Middle frontal gyrus (tissue), 1 donor: ENCODE measurements around the gene CRYGD.
"Not testable (repeated sequence)": the region's sequence is repeated elsewhere in the genome, so short reads cannot be mapped to it uniquely, and the experiment has no call there.

Source experiments
- DNase-seq: peaks from one replicate; pipeline ENCODE4 v3.0.0-alpha.2; 2015; ENCODE audit warnings: low spot score; ENCODE audit errors: extremely low spot score

The CRYGD gene

DNA sequence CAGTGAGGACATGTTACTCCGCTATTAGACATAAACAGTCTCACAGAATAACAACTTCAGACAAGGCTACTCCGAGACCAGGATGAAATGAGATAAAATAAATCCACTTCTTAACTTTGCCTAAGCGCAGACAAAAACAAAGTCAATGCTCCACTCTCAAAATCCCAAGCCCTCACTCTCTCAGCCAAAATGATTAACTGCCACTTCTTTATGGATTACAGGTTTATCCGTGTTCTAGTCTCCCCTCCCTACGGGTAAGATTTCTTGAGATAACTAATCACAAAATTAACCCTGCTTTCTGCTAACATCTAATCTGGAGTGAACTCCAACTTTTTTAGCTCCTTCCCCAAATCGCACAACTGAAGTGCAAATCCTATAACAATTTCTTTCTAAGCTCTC lies 6.4 kb upstream of the CRYGD start:
- no peak for DNase-seq

DNA sequence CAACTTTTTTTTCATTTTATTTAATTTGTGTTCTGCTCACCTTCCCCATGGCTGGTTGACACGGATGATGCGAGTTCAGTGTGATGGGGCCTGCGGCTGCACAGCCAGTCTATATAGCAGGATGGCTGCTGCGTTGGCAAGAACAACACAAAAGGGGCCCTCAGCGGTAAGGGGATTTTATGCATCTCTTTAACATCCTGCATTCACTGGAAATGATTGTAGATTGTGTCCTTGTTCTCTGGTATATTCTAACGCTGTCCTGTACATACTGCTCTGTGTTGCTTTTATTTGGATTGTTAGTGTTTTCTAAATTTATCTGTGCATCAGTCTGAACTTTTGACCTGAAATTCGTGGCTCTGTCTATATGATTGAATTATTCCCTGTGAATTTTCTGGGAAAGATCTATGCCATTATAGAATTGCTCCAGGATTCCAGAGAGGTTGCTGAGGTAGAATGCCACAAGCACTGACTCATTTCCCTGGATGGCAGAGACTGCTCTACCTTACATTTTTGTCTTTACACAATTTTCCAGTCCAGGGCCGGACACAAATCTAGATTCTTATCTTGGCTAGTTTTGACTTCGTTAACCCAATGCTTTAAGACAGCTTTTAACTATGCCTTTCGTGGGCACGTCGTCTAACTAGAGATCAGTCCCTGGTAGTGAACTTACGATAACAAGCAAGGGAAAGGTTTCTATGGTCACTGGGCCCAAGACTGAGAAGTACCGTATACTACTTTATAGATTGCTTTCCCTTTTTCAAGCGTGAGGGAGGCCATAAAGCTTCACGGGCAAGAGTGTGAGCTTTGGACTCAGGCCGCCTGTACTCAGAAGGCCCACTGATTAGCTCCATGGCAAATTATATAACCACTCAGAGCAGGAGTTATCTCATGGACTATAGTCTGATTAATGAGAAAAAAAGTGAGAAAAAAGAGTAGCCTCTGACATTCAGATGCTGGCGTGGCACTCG lies 5.7 kb upstream of the CRYGD start, which contains the start of gene CRYGC:
TSS of gene CRYGC (minus strand) at position 85 of the 968 bp plus-strand sequence. CDS start at position 49, 36 bp downstream.
- no peak for DNase-seq

DNA sequence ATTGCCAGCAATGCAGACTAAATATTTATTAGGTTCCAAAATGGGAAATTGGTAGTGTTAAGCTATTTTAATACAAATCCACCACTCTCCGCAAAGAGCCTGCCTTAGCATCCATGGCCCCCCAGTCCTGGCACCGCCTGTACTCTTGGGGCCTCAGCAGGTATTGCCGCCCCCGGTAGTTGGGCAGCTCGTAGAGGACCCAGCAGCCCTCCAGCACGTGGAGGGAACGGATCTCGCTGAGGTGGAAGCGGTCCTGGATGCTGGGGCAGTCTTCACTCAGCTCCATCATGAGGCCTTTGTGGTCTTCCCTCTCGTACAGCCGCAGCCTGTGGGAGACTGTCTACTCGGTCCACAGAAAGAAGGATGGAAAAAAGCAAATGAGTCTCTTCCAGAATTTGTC lies 3.8 kb upstream of the CRYGD start:
- DNase-seq: no peak

DNA sequence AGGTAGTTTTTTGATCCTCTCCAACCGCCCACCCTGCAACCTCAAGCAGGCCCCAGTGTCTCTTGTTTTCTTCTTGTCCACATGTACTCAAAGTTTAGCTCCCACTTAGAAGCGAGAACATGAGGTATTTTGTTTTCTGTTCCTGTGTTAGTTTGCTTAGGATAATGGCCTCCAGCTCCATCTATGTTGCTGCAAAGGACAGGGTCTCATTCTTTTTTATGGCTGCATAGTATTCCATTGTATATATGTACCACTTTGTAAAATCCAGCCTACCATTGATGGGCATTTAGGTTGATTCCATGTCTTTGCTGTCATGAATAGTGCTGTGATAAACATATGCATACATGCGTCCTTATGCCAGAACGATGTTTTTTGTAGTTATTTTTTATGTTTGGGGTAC lies 2.8 kb upstream of the CRYGD start:
- no peak for DNase-seq

DNA sequence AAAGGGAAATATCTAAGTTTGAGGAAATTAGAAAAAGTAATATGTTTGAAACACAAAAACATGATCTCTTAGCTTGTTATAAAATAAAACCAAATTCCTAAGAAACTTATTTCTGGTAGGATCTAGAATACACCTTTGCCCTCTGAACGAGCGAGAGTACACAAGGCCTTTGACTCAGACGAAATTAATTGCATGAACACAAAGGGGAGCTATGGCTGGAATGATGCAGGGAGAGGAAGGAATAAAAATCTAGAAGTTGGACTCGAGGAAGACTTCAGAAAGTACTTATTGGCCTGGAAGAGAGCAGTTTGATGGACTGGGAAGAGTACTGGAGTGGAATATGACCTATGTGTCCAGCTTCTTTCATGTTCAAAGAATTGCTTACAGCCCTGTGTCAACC lies 927 bp upstream of the CRYGD start:
- DNase-seq: no peak

DNA sequence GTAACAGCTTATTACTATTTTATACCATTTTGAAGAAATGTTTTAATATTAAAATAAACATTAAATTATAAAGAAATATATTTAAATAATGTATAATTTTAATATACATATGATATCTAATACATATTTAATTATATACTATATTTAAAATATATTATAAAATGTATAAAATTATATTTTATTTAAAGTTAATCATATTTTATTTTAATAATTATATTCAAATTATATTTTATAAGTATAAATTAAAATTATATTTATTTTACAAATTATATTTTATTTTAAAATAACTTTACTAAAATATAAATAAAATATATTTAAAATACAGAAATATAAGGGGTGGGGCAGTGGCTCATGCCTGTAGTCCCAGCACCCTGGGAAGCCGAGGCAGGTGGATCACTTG lies 2.1 kb downstream of the CRYGD start:
- DNase-seq: no peak

DNA sequence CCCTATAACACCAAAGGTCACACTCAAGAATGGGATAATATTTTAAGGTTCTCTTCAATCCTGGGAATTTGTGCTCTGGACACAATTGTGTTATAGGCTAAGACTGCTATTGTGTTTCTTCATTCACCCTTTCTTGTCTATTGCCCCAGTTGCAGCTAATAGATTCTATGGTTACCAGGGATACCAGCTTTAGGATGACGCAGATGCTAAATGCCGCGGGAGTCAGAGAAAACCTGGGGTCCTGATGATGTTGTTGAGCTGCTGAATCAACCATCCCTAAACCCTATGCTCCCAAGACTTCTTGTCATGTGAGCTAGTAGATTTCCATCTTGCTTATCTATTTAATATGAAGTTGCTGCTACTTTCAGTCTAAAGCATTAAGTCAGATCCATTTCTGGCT lies 5.4 kb downstream of the CRYGD start:
- no peak for DNase-seq

DNA sequence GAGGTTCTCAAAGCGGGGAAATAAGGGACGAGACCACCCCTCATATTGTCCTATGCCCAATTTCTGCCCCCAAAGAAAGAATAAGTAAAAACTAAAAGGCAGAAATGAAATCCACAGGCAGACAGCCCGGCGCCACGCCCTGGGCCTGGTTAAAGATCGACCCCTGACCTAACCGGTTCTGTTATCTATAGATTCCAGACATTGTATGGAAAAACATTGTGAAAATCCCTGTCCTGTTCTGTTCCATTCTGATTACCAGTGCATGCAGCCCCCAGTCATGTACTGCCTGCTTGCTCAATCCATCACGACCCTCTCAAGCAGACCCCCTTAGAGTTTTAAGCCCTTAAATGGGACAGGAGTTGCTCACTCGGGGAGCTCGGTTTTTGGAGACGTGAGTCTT lies 6.9 kb downstream of the CRYGD start:
- not testable (repeated sequence) for DNase-seq

DNA sequence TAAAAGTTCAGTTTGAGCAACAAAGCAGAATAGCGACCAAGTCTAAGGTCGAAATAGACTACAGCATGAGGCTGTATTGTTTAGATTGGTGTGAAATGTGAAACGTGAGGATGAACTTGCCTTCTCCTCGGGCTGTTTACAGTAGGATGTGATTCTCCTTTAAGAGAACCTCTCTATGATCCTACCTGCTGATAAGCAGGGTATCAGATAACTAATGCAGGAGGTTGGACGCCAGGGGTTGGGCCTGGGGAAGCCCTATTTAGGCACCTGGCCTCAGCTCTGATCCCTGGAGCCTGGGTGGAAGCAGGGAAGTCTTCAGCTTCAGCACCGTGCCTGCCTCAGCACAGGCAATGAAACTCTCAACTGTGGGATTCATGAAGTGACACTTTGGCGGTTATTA lies 11.4 kb downstream of the CRYGD start:
- DNase-seq: no peak

DNA sequence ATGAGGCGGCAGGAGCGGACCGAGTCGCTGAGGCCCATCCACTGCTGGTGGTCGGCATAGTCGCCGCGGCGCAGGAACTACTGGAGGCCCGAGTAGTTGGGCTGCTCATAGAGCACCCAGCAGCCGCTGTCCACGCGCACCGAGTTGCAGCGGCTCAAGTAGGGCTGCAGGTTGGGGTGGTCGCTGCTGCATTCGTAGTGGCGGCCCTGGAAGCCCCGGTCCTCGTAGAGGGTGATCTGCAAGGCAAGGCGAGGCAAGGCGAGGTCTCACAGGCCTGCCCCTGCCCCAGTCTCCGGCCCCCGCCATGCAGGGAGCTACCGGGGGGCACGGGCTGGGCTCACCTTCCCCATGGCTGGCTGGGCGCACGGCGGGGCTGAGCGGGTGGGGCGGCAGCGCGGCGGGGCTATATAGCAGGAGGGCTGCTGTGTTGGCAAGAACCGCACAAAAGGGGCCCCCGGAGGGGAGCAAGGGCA lies 12.0 kb downstream of the CRYGD start:
- not testable (repeated sequence) for DNase-seq

DNA sequence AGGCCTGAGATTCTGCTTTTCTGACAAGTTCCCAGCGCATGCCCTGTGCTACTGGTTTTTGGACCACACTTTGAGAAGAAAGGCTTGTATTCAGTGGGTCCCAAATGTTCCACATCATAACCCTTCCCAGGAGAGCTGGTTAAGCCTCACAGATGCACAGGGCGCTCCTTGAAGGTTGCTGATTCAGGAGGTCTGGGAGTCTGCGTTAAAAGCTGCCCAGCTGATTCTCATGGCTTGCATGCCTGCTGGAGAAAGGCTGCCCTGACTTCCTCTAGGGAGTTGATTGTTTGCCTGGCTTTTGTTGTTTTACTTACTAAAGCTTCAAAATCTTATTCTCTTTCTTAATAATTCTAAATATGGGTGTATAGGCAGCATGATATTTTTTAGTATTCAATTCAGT lies 20.7 kb downstream of the CRYGD start:
- no peak for DNase-seq

DNA sequence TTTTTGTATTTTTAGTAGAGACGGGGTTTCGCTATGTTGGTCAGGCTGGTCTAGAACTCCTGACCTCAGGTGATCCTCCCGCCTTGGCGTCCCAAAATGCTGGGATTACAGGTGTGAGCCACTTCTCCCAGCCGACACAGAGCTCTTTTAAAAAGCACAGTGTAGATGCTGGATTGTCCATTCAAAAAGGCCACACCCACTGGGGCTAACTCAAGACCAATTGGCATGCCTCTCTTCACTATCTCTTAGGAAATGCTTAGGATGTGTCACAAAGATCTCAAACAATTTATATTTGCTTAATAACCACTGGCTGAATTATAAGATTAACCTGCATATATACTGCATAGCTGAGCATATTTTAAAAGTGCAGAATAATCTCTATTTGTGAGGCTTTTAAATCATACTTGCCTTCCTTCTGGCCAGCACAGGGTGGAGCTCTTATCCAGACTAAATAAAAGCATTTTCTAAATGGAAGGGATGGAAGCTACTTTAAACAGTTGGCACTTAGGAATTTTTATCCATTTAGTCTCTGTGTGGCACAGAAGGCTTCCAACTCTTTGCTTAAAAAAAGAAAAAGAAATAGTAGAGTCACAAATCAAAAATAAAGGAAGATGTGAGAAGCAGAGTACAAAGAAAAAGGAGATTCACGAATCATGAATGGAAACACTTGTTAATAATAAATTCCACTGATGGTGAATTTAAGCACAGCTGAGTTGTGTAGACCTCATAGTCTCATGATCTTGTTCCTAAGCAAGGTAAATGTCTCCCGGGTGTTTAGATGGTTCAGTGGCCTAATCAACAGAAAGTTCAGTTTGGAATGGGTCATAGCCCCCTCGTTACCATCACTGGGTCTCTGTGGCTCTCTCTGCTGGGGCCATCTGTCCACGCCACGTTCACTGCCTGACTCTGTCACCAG lies 22.4 kb downstream of the CRYGD start:
- no peak for DNase-seq

DNA sequence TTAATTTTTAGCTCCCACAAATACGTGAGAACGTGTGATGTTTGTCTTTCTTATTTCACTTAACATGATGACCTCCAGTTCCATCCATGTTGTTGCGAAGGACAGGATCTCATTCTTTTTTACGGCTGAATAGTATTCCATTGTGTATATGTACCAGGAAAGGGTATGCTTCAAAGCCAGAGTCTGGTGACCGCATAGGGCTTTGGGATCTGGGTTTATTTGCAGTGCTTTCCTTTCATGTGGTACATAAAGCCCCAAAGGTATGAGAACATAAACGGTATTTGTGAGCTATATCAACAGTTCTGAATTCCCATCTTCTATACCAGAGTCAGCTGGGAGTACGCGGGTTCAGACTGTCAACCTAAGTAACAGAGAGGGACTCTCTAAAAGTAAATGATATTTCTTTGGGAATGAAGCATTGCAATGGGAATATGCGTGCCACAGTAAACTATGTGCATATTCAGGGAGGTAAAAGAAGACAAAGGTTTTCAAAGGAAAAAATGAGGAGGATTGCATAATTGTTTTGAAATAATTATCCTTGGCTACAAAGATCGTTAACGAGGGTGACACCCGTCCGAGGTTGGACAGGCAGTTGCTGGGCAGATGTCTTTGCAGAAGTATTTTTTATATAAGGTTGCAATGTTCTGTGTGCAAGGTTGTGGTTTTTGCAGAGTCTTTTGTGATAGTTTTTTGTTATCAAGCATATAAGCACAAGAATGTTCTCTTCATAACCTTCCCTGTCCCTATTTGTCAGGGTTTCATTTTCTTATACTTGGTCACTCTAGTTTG lies 24.4 kb downstream of the CRYGD start:
- no peak for DNase-seq

DNA sequence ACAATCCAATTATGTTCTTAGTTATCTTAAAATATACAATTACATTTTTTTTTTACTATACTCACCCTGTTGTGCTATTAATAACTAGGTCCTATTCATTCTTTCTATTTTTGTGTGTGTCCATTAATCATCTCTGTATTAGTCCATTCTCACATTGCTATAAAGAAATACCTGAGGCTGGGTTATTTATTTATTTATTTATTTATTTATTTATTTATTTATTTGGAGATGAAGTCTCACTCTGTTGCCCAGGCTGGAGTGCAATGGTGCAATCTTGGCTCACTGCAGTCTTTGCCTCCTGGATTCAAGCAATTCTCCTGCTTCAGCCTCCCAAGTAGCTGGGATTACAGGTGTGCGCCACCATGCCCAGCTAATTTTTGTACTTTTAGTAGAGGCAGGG lies 25.6 kb downstream of the CRYGD start:
- DNase-seq: not testable (repeated sequence)

DNA sequence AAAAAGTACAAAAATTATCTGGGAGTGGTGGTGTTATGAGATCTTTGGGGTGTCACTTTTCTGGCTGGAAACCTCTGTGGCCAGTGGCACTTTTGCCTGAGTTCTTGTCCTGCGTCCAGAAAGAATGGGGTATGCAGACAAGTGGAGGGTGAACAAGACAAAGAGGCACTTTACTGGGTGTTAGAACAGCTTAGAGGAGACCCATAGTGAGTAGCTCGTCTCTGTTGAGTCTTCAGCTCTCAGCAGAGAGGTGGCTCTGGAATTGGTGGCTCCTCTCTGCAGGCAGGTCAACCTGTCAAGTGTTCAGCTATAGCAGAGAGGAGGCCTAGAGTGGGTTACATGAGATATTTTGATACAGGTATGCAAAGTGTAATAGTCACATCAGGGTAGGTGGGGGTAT lies 26.1 kb downstream of the CRYGD start:
- DNase-seq: no peak

DNA sequence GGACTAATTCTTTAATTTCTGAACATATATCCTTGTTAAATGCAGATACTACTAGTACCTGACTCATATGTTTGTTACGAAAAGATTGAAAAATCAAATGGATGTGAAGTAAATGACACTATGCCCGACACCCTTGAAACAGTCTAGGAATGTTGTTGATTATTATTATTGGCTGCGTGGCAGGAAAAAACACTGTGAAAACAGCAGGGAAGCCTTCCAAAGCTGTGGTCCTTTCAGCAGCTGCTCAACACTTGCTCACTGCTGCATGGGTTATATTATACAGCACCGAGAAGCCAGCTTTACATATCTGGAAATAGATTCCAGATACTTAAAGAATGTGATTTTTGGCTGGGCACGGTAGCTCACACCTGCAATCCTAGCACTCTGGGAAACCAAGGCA lies 26.5 kb downstream of the CRYGD start:
- no peak for DNase-seq

DNA sequence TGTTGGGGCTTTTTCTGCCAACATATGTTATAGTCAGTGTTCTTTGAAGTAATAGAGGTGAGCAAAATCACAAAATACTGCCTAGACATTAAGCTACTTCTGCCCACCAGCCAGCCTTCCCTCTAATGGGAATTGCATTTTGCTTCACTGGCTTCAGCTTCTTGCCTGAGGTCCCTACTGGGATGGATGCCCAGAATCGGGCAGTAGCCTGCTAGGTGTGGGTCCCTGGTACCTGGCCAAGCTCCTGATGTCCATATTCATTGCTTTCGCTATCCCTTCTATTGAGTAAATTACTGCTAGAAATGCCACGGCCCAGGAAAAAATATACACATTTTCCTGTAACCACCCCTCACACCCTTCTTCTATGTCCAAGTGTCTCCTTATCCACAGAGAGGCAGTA lies 27.0 kb downstream of the CRYGD start:
- DNase-seq: no peak

DNA sequence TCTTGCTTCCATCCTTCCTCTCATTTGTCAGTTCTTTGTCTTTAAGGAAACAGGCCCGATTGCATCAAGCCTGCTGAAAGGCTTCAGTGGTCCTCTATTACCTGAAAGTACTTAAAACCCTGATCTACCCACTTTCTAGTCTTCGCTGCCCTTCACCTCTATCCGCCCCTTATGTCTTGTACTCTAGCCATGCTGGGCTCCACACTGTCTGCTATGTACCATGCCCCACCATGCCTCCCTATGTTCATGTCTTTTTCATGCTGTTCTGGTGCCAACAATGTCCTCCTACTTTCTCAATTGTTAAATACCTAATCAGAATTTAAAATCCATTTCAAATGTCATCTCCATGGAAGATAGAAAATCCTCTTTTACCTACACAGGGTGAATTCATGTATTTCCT lies 28.2 kb downstream of the CRYGD start:
- DNase-seq: no peak

DNA sequence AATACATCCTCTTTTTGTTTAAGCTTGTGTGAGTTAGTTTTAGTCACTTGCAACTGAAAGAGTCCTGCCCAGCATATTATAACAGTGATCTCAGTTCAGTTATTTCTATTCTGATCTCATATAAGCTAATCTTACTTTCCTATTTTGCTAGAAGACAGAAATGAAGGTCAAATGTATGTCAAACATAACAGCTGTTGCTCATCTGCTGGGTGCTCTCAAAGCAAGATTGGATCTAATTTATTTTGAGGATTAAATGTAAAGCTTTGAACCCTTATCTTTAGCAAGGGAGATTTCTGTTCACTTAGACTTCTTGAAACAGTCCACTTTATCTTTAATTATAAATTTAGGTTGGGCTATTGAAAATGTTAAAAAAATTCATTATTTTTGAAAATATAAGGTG lies 31.2 kb downstream of the CRYGD start:
- no peak for DNase-seq

DNA sequence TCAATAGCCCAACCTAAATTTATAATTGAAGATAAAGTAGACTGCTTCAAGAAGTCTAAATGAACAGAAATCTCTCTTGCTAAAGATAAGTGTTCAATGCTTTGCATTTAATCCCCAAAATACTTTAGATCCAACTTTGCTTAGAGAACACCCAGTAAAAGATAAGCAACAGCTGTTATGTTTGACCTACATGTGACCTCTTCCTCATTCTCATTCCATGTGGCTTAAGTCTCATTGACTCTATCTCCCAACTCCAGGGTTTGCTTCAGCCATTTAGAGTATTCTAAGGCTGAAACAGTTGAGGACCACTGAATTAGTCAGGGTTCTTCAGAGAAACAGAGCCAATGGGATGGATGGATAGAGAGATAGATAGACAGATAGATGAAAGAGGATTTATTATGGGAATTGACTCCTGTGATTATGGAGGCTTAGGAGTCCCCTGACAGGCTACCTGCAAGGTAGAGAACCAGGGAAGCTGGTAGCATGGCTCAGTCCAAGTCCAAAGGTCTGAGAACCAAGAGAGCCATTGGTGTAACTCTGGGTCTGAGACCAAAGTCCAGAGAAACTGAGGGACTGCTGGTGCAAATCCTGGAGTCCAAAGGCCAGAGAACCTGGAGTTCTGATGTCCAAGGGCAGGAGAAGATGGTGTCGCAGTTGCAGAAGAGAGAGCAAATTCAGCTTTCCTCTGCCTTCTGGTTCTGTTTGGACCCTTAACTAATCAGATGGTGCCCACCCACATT lies 32.1 kb downstream of the CRYGD start:
- DNase-seq: no peak

DNA sequence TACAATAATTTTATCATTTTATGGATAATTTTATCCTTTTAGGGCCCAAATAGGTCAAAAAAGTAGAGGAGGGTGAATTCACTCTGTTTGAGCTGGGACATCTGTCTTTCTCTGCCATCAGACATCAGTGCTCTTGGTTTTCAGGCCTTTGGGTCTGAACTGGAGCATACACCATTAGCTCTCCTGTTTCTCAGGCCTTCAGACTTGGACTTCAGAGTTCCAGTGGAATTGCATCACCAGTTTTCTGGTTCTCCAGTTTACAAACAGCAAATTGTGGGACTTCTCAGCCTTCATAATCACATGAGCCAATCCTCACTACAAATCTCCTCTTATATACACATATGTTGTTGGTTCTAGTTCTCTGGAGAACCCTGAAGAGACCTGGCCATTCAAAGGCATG lies 33.9 kb downstream of the CRYGD start:
- DNase-seq: no peak
